IMR-90 (cell line): ENCODE data around the gene ZNF208. TPM values are rescaled to one million over a fixed set of nuclear protein-coding genes. Genes with fewer than 3 reads are reported as not detected.

ENCODE experiments used
- ATAC-seq: fragments of 200-7000 bp; cut with Tn5 transposase; 2 replicates; pipeline ENCODE4 v1.9.1; 2020; ENCODE audit warnings: low read depth, mild to moderate bottlenecking, moderate library complexity
- BruUV-seq: library from RNA; stranded (reverse); fragments of 400-500 nt; replicated peaks from 2 replicates; lab custom pipeline; 2021; lab: Mats Ljungman, UMichigan
- CTCF ChIA-PET: fragments of 300-600 bp; formaldehyde crosslinking; extraction: SDS; loops from one replicate; lab custom pipeline; 2021; ENCODE audit warnings: antibody characterized with exemption; lab: Yijun Ruan, JAX
- POLR2A ChIA-PET: fragments of 300-600 bp; sonication (Branson Sonifier 250); formaldehyde crosslinking; loops from one replicate; lab custom pipeline; 2022; ENCODE audit warnings: antibody characterized with exemption; ENCODE audit not compliant: unreplicated experiment; lab: Charles Lee
- DNase-seq: peaks from one replicate; pipeline ENCODE4 v3.0.0; 2013
- H2AFZ ChIP-seq: replicated peaks from 2 replicates; pipeline ENCODE3; 2013; ENCODE audit warnings: low read length, mild to moderate bottlenecking; ENCODE audit not compliant: poor library complexity
- H2AK5ac ChIP-seq: 2 replicates; pipeline ENCODE4 v1.6.1; 2013; ENCODE audit warnings: low read depth, low read length, inconsistent platforms
- H2AK9ac ChIP-seq: replicated peaks from 2 replicates; pipeline ENCODE3; 2013; ENCODE audit warnings: mild to moderate bottlenecking, low read depth, low read length, moderate library complexity; ENCODE audit not compliant: poor library complexity
- H2BK120ac ChIP-seq: 2 replicates; pipeline ENCODE4 v1.6.1; 2013; ENCODE audit warnings: low read depth, low read length, inconsistent platforms
- H2BK15ac ChIP-seq: 3 replicates; pipeline ENCODE4 v1.6.1; 2013; ENCODE audit warnings: low read depth, low read length, inconsistent platforms
- H2BK20ac ChIP-seq: 2 replicates; pipeline ENCODE4 v1.6.1; 2013; ENCODE audit warnings: low read depth, mild to moderate bottlenecking, inconsistent platforms, low read length, moderate library complexity
- H2BK5ac ChIP-seq: 2 replicates; pipeline ENCODE4 v1.6.1; 2013; ENCODE audit warnings: mild to moderate bottlenecking, low read depth, low read length, inconsistent platforms; ENCODE audit not compliant: poor library complexity, severe bottlenecking
- H3K14ac ChIP-seq: replicated peaks from 2 replicates; pipeline ENCODE4 v1.6.1; 2013; ENCODE audit warnings: low read depth, low read length, inconsistent platforms
- H3K18ac ChIP-seq: 2 replicates; pipeline ENCODE4 v1.6.1; 2013; ENCODE audit warnings: low read depth, low read length, control low read depth
- H3K23ac ChIP-seq: 2 replicates; pipeline ENCODE4 v1.6.1; 2013; ENCODE audit warnings: low read depth, low read length, inconsistent platforms
- H3K27ac ChIP-seq: 2 replicates; pipeline ENCODE4 v1.5.1; 2013; ENCODE audit warnings: mild to moderate bottlenecking, control low read depth, low read length; ENCODE audit not compliant: insufficient read depth
- H3K27me3 ChIP-seq: 2 replicates; pipeline ENCODE4 v1.6.1; 2013; ENCODE audit warnings: low read length; ENCODE audit not compliant: control insufficient read depth, insufficient read depth
- H3K36me3 ChIP-seq: 2 replicates; pipeline ENCODE4 v1.6.1; 2013; ENCODE audit warnings: low read length, mixed read lengths; ENCODE audit not compliant: control insufficient read depth, insufficient read depth
- H3K4ac ChIP-seq: 2 replicates; pipeline ENCODE4 v1.6.1; 2013; ENCODE audit warnings: low read depth, low read length, inconsistent platforms
- H3K4me1 ChIP-seq: 2 replicates; pipeline ENCODE4 v1.6.1; 2013; ENCODE audit warnings: low read length, mixed read lengths; ENCODE audit not compliant: control insufficient read depth, insufficient read depth
- H3K4me2 ChIP-seq: 2 replicates; pipeline ENCODE4 v1.6.1; 2013; ENCODE audit warnings: low read depth, mild to moderate bottlenecking, control low read depth, low read length, moderate library complexity
- H3K4me3 ChIP-seq: 2 replicates; pipeline ENCODE4 v1.5.1; 2013; ENCODE audit warnings: low read depth, mild to moderate bottlenecking, control low read depth, low read length, moderate library complexity; ENCODE audit not compliant: insufficient read depth
- H3K56ac ChIP-seq: 2 replicates; pipeline ENCODE4 v1.6.1; 2013; ENCODE audit warnings: low read length, inconsistent platforms; ENCODE audit not compliant: insufficient read depth; ENCODE audit errors: extremely low read depth
- H3K79me1 ChIP-seq, 2 experiments: 2 replicates each; pipeline ENCODE4 v1.6.1; 2013; ENCODE audit warnings: low read length in 2 of 2, inconsistent platforms in 1 of 2, low read depth in 1 of 2
- H3K9ac ChIP-seq: 2 replicates; pipeline ENCODE4 v1.6.1; 2013; ENCODE audit warnings: low read depth, low read length, control low read depth
- H3K9me1 ChIP-seq: 2 replicates; pipeline ENCODE4 v1.6.1; 2013; ENCODE audit warnings: low read length, inconsistent platforms; ENCODE audit not compliant: insufficient read depth
- H3K9me3 ChIP-seq: 2 replicates; pipeline ENCODE4 v1.6.1; 2013; ENCODE audit warnings: low read length; ENCODE audit not compliant: control insufficient read depth, insufficient read depth
- H4K20me1 ChIP-seq: 2 replicates; pipeline ENCODE4 v1.6.1; 2013; ENCODE audit warnings: low read length, inconsistent platforms; ENCODE audit not compliant: insufficient read depth
- H4K5ac ChIP-seq: 2 replicates; pipeline ENCODE4 v1.6.1; 2013; ENCODE audit warnings: mild to moderate bottlenecking, low read depth, low read length, control low read depth
- H4K8ac ChIP-seq, 2 experiments: 2 replicates each; pipeline ENCODE4 v1.6.1; 2013; ENCODE audit warnings: low read depth in 2 of 2, low read length in 2 of 2, control low read depth in 1 of 2, inconsistent platforms in 1 of 2
- H4K91ac ChIP-seq: 2 replicates; pipeline ENCODE4 v1.6.1; 2013; ENCODE audit warnings: low read depth, low read length, inconsistent platforms; ENCODE audit not compliant: insufficient read depth
- BHLHE40 ChIP-seq: fragments of 150-350 bp; IDR thresholded peaks from 2 replicates; pipeline ENCODE4 v1.6.1; 2016; ENCODE audit warnings: mild to moderate bottlenecking, low read depth, low read length
- CEBPB ChIP-seq: IDR thresholded peaks from 2 replicates; pipeline ENCODE4 v1.6.1; 2012; ENCODE audit warnings: low read depth, low read length, improper control_type of control experiment
- CHD1 ChIP-seq: IDR thresholded peaks from 2 replicates; pipeline ENCODE4 v1.6.1; 2012; ENCODE audit warnings: low read depth, low read length, improper control_type of control experiment
- FOS ChIP-seq: fragments of 150-350 bp; IDR thresholded peaks from 2 replicates; pipeline ENCODE4 v1.6.1; 2016; ENCODE audit warnings: low read depth, low read length
- MAFK ChIP-seq: IDR thresholded peaks from 2 replicates; pipeline ENCODE4 v1.6.1; 2012; ENCODE audit warnings: low read depth, low read length, improper control_type of control experiment
- MAZ ChIP-seq: IDR thresholded peaks from 2 replicates; pipeline ENCODE4 v1.6.1; 2012; ENCODE audit warnings: low read depth, mild to moderate bottlenecking, low read length, improper control_type of control experiment, moderate library complexity, borderline replicate concordance
- MXI1 ChIP-seq: IDR thresholded peaks from 2 replicates; pipeline ENCODE4 v1.6.1; 2012; ENCODE audit warnings: low read depth, mild to moderate bottlenecking, low read length, moderate library complexity, borderline replicate concordance
- NFE2L2 ChIP-seq: fragments of 150-350 bp; IDR thresholded peaks from 2 replicates; pipeline ENCODE4 v1.6.1; 2016; ENCODE audit warnings: low read depth, mild to moderate bottlenecking, low read length
- POLR2A ChIP-seq: IDR thresholded peaks from 2 replicates; pipeline ENCODE4 v1.6.1; 2012; ENCODE audit warnings: mild to moderate bottlenecking, low read depth, low read length
- RAD21 ChIP-seq: IDR thresholded peaks from 2 replicates; pipeline ENCODE4 v1.6.1; 2012; ENCODE audit warnings: low read length, improper control_type of control experiment
- RCOR1 ChIP-seq: IDR thresholded peaks from 2 replicates; pipeline ENCODE4 v1.6.1; 2012; ENCODE audit warnings: mild to moderate bottlenecking, low read length, improper control_type of control experiment; ENCODE audit not compliant: insufficient replicate concordance
- RFX5 ChIP-seq: IDR thresholded peaks from 2 replicates; pipeline ENCODE4 v1.8.0; 2012; ENCODE audit warnings: low read depth, mild to moderate bottlenecking, low read length, moderate library complexity
- SMC3 ChIP-seq: fragments of 150-350 bp; IDR thresholded peaks from 2 replicates; pipeline ENCODE4 v1.6.1; 2016; ENCODE audit warnings: low read depth, mild to moderate bottlenecking, antibody characterized with exemption, low read length, moderate library complexity
- USF2 ChIP-seq: fragments of 150-350 bp; IDR thresholded peaks from 2 replicates; pipeline ENCODE4 v1.6.1; 2017; ENCODE audit warnings: mild to moderate bottlenecking, antibody characterized with exemption, low read length, low read depth
- WGBS, 2 experiments: methylation state at CpG; one replicate each; pipeline versions ENCODE4 v1.1.5 to v1.1.7; 2013; ENCODE audit warnings: missing lambda C conversion rate in 2 of 2; ENCODE audit not compliant: insufficient read length in 1 of 2; ENCODE audit errors: extremely low coverage in 2 of 2; 5-methylcytosine and 5-hydroxymethylcytosine counted together
- dilution Hi-C: fragments of 300-500 bp; cut with HindIII; formaldehyde crosslinking; loops from one replicate; pipeline ENCODE4 v1.14.3; 2018; ENCODE audit warnings: low sequenced_read_pairs; ENCODE audit not compliant: unreplicated experiment
- in situ Hi-C: fragments of 300-500 bp; cut with MboI; formaldehyde crosslinking; loops from 3 replicates; pipeline ENCODE4 v1.14.3; 2019; ENCODE audit warnings: low sequenced_read_pairs, inconsistent platforms, mixed read lengths
- intact Hi-C: fragments of 100-400 bp; cut with micrococcal nuclease; formaldehyde crosslinking; loops from 2 replicates; pipeline ENCODE4 v1.10.0; 2022
- polyA plus RNA-seq, 3 experiments: library from polyadenylated mRNA; depleted of rRNA; stranded (reverse); fragments of >200 nt; gene quantifications; 2 replicates each; pipeline ENCODE4 v1.2.3, GENCODE V29; 2012; ENCODE audit warnings: low replicate concordance in 1 of 3
- total RNA-seq: library from RNA; depleted of rRNA; stranded (reverse); fragments of >200 nt; gene quantifications from 2 replicates; pipeline ENCODE4 v1.2.3, GENCODE V29; 2012
- TF ChIP-seq, protein P1 (sequence below): fragments of 150-350 bp; IDR thresholded peaks from 2 replicates; pipeline ENCODE4 v1.6.1; 2016; ENCODE audit warnings: low read depth, mild to moderate bottlenecking, low read length, moderate library complexity, borderline replicate concordance
- TF ChIP-seq, protein P2 (sequence below): conservative IDR thresholded peaks from 2 replicates; pipeline ENCODE4 v1.5.1; 2012; ENCODE audit warnings: mild to moderate bottlenecking, low read depth, low read length, improper control_type of control experiment

Gene ZNF208
- total and polyA plus RNA-seq, 2 of the 4 experiments (the other 2 are of a cell fraction), result not detected

DNA sequence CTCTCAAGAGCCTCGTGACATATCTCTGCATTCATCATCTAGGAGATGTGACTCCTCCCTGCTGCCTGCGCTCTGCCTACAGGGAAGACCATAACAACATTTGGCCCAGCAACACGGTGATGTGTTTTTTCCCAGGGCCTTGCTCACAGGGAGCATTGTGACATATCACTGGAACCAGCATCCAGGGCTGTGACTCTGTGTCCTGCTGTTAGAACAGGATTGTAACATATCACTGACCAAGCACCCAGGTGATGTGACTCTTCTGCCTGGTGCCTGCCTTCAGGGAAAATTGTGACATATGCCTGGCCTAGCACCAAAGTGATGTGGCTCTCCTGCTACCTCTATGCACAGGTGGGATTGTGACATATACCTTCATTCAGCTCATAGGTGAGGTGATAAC, 95.3 kb downstream of the ZNF208 start:
- Histone ChIP-seq H2BK15ac (no peak overlapping the region), H2AK5ac (no peak overlapping the region), H3K79me1 (no peaks in the 10 kb centered on the region), H4K91ac (no peak overlapping the region), H3K4me3 (no peak overlapping the region), H3K27ac (no peak overlapping the region), H4K8ac (no peak overlapping the region), H4K5ac (no peak overlapping the region), H4K20me1 (no peaks in the 10 kb centered on the region), H2BK20ac (no peak overlapping the region), H2BK5ac (no peak overlapping the region), H3K56ac (no peak overlapping the region), H2AFZ (no peak overlapping the region), H3K27me3 (no peaks in the 10 kb centered on the region), H3K14ac (no peak overlapping the region), H3K4ac (no peak overlapping the region), H3K9ac (no peak overlapping the region), H3K4me1 (no peaks in the 10 kb centered on the region), H2AK9ac (no peak overlapping the region), H3K23ac (no peak overlapping the region), H3K18ac (no peak overlapping the region), H2BK120ac (no peak overlapping the region), H3K4me2 (no peak overlapping the region), H3K9me1 (no peaks in the 10 kb centered on the region), H3K36me3 (no peaks in the 10 kb centered on the region), H3K9me3 (peaks cover 33% of the 10 kb centered on the region)
- TF ChIP-seq NFE2L2 (no peak), FOS (no peak), RFX5 (no peak), MAZ (no peak), BHLHE40 (no peak), SMC3 (no peak), CEBPB (no peak), RCOR1 (no peak), RAD21 (no peak), MAFK (no peak), MXI1 (no peak), POLR2A (no peak), CHD1 (no peak), USF2 (no peak)
- TF ChIP-seq, protein P1, sequence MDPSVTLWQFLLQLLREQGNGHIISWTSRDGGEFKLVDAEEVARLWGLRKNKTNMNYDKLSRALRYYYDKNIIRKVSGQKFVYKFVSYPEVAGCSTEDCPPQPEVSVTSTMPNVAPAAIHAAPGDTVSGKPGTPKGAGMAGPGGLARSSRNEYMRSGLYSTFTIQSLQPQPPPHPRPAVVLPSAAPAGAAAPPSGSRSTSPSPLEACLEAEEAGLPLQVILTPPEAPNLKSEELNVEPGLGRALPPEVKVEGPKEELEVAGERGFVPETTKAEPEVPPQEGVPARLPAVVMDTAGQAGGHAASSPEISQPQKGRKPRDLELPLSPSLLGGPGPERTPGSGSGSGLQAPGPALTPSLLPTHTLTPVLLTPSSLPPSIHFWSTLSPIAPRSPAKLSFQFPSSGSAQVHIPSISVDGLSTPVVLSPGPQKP, result no peak
- TF ChIP-seq, protein P2, sequence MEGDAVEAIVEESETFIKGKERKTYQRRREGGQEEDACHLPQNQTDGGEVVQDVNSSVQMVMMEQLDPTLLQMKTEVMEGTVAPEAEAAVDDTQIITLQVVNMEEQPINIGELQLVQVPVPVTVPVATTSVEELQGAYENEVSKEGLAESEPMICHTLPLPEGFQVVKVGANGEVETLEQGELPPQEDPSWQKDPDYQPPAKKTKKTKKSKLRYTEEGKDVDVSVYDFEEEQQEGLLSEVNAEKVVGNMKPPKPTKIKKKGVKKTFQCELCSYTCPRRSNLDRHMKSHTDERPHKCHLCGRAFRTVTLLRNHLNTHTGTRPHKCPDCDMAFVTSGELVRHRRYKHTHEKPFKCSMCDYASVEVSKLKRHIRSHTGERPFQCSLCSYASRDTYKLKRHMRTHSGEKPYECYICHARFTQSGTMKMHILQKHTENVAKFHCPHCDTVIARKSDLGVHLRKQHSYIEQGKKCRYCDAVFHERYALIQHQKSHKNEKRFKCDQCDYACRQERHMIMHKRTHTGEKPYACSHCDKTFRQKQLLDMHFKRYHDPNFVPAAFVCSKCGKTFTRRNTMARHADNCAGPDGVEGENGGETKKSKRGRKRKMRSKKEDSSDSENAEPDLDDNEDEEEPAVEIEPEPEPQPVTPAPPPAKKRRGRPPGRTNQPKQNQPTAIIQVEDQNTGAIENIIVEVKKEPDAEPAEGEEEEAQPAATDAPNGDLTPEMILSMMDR, result no peak
- ChIA-PET CTCF (no interaction called here), POLR2A (no interaction called here)
- in situ Hi-C loops (no loop called here), dilution Hi-C loops (no loop called here), intact Hi-C loops (no loop called here)
- no peak for ATAC-seq
- WGBS, 2 experiments, result 0% methylated on average over 1 of the region's 3 CpGs; no CpG with 5 or more reads in 1 of the 2 experiments
- no peak for DNase-seq
- no TSS peak for BruUV-seq
